HCT116 (cell line): Measurements from ENCODE around the gene LRRN1.

Experiments
- CTCF ChIP-seq, 3 experiments: fragments of 200-600 bp in 1 of 3; sonication (generic) in 1 of 3; IDR thresholded peaks in 2 of 3; conservative IDR thresholded peaks in 1 of 3; 2 replicates each; pipeline ENCODE4 v1.5.1; 2012 to 2017; ENCODE audit warnings: low read depth in 2 of 3, low read length in 2 of 3, antibody characterized with exemption in 1 of 3, borderline replicate concordance in 1 of 3, control low read depth in 1 of 3, mild to moderate bottlenecking in 1 of 3, mixed read lengths in 1 of 3, mixed run types in 1 of 3, moderate library complexity in 1 of 3; ENCODE audit not compliant: insufficient read depth in 1 of 3
- ELF1 ChIP-seq: IDR thresholded peaks from 2 replicates; pipeline ENCODE4 v1.6.1; 2012; ENCODE audit warnings: low read depth, borderline replicate concordance
- EZH2 ChIP-seq: fragments of 200-600 bp; sonication (generic); IDR thresholded peaks from 2 replicates; pipeline ENCODE4 v1.6.1; 2017; ENCODE audit warnings: antibody characterized with exemption, mixed run types
- MAX ChIP-seq: IDR thresholded peaks from 2 replicates; pipeline ENCODE4 v1.6.1; 2012
- REST ChIP-seq: IDR thresholded peaks from 2 replicates; pipeline ENCODE4 v1.6.1; 2012; ENCODE audit warnings: low read depth
- SIN3A ChIP-seq: IDR thresholded peaks from 2 replicates; pipeline ENCODE4 v1.6.1; 2012; ENCODE audit warnings: low read depth
- ZNF274 ChIP-seq: fragments of 200-500 bp; sonication (Bioruptor generic); IDR thresholded peaks from 2 replicates; pipeline ENCODE4 v1.6.1; 2014; ENCODE audit warnings: mild to moderate bottlenecking, low read depth, low read length, inconsistent platforms

- TF ChIP-seq ZNF274 (no peak), REST (no peak), MAX (no peak), CTCF (IDR thresholded peaks at IDR 0.05 in 2 of 3, conservative IDR thresholded peaks at IDR 0.05 in 1 of 3; ENCODE audit: borderline replicate concordance in 1 of 3, insufficient read depth in 1 of 3, low read depth in 2 of 3, low read length in 2 of 3) (no peak), ELF1 (no peak), EZH2 (no peak), SIN3A (no peak)
Observed at GRCh38 chr3:3851621-3852323, 52.5 kb downstream of the LRRN1 start.
